GM06990 (cell line): ENCODE measurements around the gene KREMEN2.
"Not testable (repeated sequence)": the region's sequence is repeated elsewhere in the genome, so short reads cannot be mapped to it uniquely, and the experiment has no call there.

ENCODE experiments used
- DNase-seq: peaks from one replicate; pipeline ENCODE4 v3.0.0-alpha.2; 2011; ENCODE audit not compliant: insufficient read length; ENCODE audit errors: extremely low read depth
- H3K27me3 ChIP-seq: replicated peaks from 2 replicates; pipeline ENCODE4 v1.6.0; 2011; ENCODE audit warnings: low read length; ENCODE audit not compliant: control insufficient read depth, insufficient read depth
- H3K36me3 ChIP-seq: 2 replicates; pipeline ENCODE4 v1.5.1; 2011; ENCODE audit warnings: low read length; ENCODE audit not compliant: control insufficient read depth, insufficient read depth
- H3K4me3 ChIP-seq: replicated peaks from 2 replicates; pipeline ENCODE4 v1.5.1; 2011; ENCODE audit warnings: low read depth, mild to moderate bottlenecking, control low read depth, low read length
- TF ChIP-seq, protein P1 (sequence below): IDR thresholded peaks from 2 replicates; pipeline ENCODE4 v1.5.1; 2011; ENCODE audit warnings: low read length, control low read depth, mild to moderate bottlenecking, inconsistent platforms; ENCODE audit not compliant: insufficient read depth, poor library complexity, severe bottlenecking

KREMEN2 gene

DNA sequence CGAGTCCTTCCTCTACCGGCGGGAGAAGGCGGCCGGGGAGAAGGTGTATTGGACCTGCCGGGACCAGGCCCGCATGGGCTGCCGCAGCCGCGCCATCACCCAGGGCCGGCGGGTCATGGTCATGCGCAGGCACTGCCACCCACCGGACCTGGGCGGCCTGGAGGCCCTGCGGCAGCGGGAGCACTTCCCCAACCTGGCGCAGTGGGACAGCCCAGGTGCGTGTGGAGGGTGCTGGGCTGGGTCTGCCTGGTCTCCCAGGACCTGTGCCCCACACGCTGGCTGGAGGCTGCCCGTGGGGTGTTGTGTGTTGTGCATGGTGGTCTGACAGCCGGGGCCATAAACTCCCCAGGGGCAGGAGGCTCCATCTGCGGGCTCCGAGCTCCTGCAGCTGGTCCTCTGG is 26.9 kb upstream of the KREMEN2 start:
- TF ChIP-seq, protein P1, sequence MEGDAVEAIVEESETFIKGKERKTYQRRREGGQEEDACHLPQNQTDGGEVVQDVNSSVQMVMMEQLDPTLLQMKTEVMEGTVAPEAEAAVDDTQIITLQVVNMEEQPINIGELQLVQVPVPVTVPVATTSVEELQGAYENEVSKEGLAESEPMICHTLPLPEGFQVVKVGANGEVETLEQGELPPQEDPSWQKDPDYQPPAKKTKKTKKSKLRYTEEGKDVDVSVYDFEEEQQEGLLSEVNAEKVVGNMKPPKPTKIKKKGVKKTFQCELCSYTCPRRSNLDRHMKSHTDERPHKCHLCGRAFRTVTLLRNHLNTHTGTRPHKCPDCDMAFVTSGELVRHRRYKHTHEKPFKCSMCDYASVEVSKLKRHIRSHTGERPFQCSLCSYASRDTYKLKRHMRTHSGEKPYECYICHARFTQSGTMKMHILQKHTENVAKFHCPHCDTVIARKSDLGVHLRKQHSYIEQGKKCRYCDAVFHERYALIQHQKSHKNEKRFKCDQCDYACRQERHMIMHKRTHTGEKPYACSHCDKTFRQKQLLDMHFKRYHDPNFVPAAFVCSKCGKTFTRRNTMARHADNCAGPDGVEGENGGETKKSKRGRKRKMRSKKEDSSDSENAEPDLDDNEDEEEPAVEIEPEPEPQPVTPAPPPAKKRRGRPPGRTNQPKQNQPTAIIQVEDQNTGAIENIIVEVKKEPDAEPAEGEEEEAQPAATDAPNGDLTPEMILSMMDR = no peak
- Histone ChIP-seq H3K27me3 (no peaks in the 10 kb centered on the region), H3K4me3 (no peak overlapping the region), H3K36me3 (peaks cover 32% of the 10 kb centered on the region)
- DNase-seq = no peak

GRCh38 chr16:2938206-2938605 is 25.9 kb upstream of the KREMEN2 start:
- no peak for DNase-seq
- H3K36me3 ChIP-seq = peaks cover 29% of the 10 kb centered on the region
- TF ChIP-seq, protein P1 = no peak
- no peaks in the 10 kb centered on the region for H3K27me3 ChIP-seq
- H3K4me3 ChIP-seq = no peak overlapping the region

- Histone ChIP-seq H3K36me3 (peaks cover 19% of the 10 kb centered on the region), H3K27me3 (no peaks in the 10 kb centered on the region), H3K4me3 (no peak overlapping the region)
- TF ChIP-seq, protein P1 = no peak
- DNase-seq = no peak
Observed at GRCh38 chr16:2939968-2940367, 24.1 kb upstream of the KREMEN2 start.

- peaks cover 13% of the 10 kb centered on the region for H3K36me3 ChIP-seq
- no peak overlapping the region for H3K4me3 ChIP-seq
- H3K27me3 ChIP-seq = no peaks in the 10 kb centered on the region
- no peak for DNase-seq
- TF ChIP-seq, protein P1 = no peak
Observed at GRCh38 chr16:2942045-2942444, 22.0 kb upstream of the KREMEN2 start.

- DNase-seq, H3K27me3 ChIP-seq, H3K36me3 ChIP-seq, H3K4me3 ChIP-seq: not testable (repeated sequence)
Observed at GRCh38 chr16:2943716-2944115, 20.4 kb upstream of the KREMEN2 start.

DNA sequence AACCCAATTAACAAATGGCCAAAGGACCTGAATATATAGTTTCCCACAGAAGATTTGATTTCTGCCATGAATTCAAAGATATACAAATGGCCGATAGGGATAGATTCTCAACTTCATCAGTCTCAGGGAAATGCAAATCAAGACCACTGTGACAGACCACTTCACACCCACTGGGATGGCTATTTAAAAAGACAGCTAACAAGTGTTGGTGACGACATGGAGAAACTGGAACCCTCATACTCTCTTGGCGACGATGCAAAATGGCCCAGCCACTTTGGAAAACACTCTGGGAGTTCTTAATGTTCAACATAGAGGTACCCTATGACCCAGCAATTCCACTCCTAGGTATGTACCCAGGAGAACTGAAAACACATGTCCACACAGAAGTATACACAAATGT is 17.4 kb upstream of the KREMEN2 start:
- DNase-seq = no peak
- Histone ChIP-seq H3K36me3 (no peaks in the 10 kb centered on the region), H3K4me3 (no peak overlapping the region), H3K27me3 (no peaks in the 10 kb centered on the region)
- TF ChIP-seq, protein P1 = no peak
